Activated T-cell treated with anti-CD3 and anti-CD28 coated beads, Interleukin-2, amount 50 U/mL, for 1 hour (primary cell): ENCODE results near the gene MIGA1.
"Not testable (repeated sequence)": the region's sequence is repeated elsewhere in the genome, so short reads cannot be mapped to it uniquely, and the experiment has no call there.

Experiments used
- DNase-seq: peaks from one replicate; pipeline ENCODE4 v3.0.0-alpha.2; 2020

Gene MIGA1

GRCh38 chr1:77779529-77780281, at the start of gene MIGA1:
MIGA1 (plus strand) TSS chr1:77779649; CDS start chr1:77783253, 3,604 bp downstream.
- peak; percentile 80 for DNase-seq

- no peak for DNase-seq
These were observed 47.4 kb upstream of the MIGA1 start for GRCh38 chr1:77732090-77732489.

- DNase-seq: no peak
These were observed 40.2 kb upstream of the MIGA1 start for GRCh38 chr1:77739235-77739634.

DNA sequence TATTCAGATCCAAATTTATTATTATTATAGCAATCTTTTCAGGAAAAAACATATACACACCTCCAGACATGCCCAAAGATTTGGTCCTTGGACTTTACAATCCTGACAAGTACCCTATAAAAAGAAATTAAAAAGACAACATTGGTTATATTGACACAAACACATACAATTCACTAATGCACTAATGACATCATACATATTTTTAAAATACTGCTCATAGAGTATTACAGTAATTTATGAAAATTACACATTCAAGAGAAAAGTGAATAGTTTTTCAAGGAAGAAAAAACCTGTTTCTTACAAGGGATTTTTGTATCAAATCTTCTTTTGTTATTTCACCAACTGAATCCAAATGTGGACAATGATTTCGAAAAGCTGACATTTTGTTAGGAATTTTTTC, 38.1 kb upstream of the MIGA1 start:
- DNase-seq: no peak

DNA sequence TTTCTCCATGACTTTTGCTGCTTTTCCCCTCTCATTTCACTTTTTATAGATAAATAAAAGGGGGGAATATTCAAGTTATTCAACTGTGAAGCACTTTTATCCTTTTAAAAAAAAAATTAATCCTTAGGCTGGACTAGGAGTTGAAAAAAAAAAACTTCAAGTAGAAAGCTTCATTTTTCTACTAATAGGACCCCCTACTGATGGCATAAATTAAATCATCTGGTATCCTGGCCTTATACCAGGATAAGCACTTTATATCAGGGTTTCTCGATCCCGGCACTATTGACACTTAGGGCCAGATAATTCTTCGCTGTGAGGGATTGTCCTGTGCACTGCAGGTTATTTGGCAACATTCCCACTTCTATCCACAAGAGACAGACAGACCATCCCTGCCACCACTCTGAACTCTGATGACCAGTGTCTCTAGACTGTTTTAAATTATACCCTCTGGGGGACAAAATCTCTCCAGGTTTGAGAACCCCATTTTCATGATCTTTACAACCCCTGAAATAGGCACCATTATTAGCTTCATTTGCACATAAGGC, 37.4 kb upstream of the MIGA1 start:
- no peak for DNase-seq

DNA sequence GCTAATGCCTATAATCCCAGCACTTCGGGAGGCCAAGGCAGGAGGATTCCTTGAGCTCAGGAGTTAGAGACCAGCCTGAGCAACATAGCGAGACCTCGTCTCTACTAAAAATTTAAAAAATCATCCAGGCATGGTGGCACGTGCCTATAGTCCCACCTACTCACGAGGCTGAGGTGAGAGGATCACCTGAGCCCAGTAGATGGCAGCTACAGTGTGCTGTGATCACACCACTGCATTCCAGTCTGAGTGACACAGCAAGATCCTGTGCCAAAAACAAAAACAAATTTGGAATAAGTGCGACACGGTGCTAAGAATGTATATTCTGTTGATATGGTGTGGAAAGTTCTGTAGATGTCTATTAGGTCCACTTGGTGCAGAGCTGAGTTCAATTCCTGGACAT, 34.9 kb upstream of the MIGA1 start:
- DNase-seq: no peak

- not testable (repeated sequence) for DNase-seq
These were observed 30.0 kb upstream of the MIGA1 start for GRCh38 chr1:77749489-77749888.

- no peak for DNase-seq
These were observed 23.2 kb upstream of the MIGA1 start for GRCh38 chr1:77756052-77756754.

GRCh38 chr1:77757066-77757584, 22.3 kb upstream of the MIGA1 start:
- DNase-seq: no peak

- no peak for DNase-seq
These were observed 21.8 kb upstream of the MIGA1 start for GRCh38 chr1:77757603-77758002.

DNA sequence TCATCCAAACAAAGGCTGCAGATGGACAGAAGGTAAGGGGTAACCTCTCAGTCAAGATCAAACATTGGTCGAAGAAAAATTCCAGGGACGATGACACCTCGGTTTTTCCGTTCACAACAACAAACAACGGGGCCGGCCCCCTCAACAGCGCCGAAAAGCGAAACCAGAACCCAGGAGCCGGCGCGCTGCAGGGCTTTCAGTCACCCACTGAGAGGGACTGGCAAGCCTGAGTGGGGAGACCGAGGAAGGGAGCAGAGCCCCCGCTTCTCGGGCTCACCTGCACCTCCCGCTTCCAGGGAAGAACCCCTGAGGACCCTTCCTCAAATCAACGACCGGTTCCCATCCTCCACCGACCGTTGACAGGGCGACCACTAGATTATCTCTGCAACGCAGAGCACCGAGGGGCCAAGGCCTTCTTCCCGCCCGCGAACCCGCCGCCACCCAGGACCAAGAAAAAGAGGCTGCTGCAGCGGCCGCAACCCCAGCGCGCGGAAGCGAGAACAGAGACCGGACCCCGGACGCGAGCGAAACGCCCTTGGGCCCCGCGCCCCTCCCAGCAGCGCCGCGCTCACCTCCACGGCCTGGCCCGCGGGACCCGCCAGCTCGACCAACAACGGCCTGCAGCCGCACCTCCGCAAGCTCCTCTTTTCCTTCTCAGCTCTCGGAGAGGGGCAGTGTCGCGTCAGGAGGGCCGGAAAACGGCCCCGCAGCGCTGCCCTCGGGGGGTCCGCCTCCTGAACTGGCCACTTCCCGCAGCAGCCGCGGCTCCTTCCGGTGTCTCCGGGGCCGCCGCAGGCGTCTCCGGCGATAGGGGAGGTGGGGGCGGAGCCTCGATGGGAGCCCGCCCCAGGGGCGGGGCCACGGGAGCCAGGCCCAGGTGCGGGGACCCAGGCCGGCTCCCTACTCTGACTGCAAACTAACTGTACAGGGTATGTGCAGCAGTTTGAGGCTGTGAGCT, 20.1 kb upstream of the MIGA1 start, which contains the start of gene USP33:
Gene USP33 (minus strand): TSS at position 782 of the 958 bp plus-strand sequence. CDS start 18,155 bp downstream, outside the sequence.
- DNase-seq: peak; percentile 96

GRCh38 chr1:77762072-77762476, 17.4 kb upstream of the MIGA1 start:
- no peak for DNase-seq

- no peak for DNase-seq
These were observed 11.4 kb upstream of the MIGA1 start for GRCh38 chr1:77768006-77768405.

DNA sequence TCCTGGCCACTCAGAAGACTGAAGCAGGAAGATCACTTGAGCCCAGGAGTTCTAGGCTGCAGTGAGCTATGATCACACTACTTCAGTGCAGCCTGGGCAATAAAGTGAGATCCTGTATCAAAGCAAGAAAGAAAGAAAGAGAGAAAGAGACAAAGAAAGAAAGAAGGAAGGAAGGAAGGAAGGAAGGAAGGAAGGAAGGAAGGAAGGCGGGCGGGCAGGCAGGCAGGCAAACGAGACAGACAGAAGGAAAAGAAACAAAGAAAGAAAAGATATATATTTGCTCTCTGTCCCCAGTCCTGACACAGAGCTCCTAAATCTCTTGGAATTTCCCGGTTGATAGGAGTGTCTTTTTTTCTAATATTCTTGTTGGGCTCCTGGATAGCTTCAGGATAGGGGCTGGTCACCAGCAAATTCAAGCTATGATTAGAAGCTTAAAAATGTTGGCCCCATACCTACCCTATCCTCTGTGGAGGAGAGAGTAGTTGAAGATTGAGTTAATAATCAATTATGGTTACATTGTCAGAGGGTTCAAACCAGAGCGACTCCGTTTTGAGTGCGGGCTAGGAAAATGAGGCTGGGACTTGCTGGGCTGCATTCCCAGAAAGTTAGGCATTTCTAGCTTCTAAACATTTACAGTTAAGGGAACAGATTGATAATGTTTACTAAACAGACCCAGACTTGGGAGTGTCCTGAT, 3.3 kb upstream of the MIGA1 start:
- no peak for DNase-seq

DNA sequence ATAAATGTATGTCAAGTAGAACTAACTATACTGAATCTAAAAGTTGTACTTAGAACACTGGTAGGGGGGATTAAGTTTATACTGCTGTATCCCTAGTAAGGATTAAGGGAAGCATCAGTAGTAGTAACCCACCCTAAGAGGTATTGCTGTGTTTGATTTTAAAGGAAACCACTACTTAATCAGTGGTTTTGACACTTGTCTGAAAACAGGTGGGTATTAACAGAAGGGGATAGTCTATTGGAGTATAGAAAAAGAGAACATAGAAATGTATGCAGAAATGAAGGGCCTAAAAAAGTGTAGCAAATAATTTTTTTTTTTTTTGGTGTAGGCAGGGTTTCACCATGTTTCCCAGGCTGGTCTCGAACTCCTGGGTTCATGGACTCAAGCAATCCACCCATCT, 2.2 kb downstream of the MIGA1 start:
- no peak for DNase-seq

DNA sequence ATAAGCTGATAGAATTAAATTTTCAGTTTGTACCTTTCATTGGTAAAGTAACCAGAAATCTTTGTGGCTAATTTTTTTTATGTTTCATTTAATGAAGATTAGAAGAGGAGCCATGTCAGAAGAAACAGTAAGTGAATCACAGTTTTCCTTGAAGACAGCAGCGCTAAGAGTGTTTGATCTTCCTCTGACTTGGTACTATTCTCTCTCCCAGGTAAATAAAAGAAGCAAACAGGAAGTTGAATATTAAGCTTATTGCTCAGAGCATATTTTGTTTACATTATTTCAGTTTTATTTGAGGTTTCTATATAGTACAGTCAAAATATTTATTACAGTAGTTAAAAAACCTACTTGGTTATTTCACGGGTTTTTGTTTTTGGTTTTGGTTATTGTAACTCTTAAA, 3.7 kb downstream of the MIGA1 start:
- no peak for DNase-seq

DNA sequence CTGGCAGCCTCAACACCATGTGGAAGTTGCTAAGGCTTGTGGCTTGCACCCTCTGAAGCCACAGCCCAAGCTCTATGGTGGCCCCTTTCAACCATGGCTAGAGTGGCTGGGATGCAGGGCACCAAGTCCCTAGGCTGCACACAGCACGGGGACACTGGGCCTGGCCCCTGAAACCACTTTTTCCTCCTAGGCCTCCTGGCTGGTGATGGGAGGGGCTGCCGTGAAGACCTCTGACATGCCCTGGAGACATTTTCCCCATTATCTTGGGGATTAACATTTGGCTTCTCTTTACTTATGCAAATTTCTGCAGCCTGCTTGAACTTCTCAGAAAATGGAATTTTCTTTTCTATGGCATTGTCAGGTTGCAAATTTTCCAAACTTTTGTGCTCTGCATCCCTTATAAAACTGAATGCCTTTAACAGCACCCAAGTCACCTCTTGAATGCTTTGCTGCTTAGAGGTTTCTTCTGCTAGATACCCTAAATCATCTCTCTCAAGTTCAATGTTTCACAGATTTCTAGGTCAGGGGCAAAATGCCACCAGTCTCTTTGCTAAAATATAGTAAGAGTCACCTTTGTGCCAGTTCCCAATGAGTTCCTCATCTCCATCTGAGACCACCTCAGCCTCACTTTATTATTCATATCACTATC, 6.8 kb downstream of the MIGA1 start:
- not testable (repeated sequence) for DNase-seq

- no peak for DNase-seq
These were observed 15.1 kb downstream of the MIGA1 start for GRCh38 chr1:77794550-77794949.

GRCh38 chr1:77796695-77797405, 17.4 kb downstream of the MIGA1 start:
- DNase-seq: no peak

- no peak for DNase-seq
These were observed 18.5 kb downstream of the MIGA1 start for GRCh38 chr1:77797991-77798390.

DNA sequence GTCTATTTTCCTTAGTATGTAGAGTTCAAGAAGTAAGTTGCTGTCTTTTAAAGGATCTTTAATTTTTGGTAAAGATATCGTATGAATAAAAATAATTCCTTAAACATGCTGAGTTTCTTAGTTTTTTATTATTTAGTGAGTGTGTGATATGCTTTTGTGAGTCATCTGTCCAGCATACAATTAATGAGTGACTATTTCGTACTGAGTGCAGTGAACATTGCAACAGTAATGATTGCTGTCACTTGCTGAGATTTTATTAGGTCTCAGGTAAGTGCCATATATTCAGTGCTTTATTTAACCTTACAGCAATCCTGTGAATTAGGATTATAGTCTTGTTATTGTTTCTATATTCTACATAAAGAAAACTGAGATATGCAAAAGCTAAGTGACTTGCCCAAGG, 22.6 kb downstream of the MIGA1 start:
- no peak for DNase-seq
